ENCODE results near the gene PGAP6. TPM values are rescaled to one million over a fixed set of nuclear protein-coding genes. Genes with fewer than 3 reads are reported as not detected.

PGAP6 gene
- total RNA-seq, 1 experiment from 2014 or later = 85.5 TPM

DNA sequence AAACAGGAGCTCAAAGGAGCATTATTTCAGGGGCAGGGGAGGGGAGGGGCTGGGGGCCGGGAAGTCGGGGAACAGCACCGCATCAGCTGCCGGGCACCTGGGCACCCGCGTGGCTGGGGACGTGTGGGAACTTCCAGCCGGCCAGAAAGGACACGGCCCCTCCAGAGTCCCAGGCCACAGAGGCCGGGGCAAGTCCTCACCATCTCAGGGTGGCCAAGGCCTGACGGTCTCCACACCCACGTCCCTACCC, 1.1 kb downstream of the PGAP6 start:
- no peak for DNase-seq
- POLR2A ChIA-PET = no interaction called here
- CTCF ChIA-PET = interaction anchor here (0.9 to 1.1 kb wide), 2 partner anchors 17 to 28 kb away, joined by 3 read pairs; partner anchors contain the start of gene AXIN1
- H3K36me3 Mint-ChIP-seq (ENCODE audit: insufficient read depth, unreplicated experiment) = peaks cover 20% of the 10 kb centered on the region
- no peak for TF ChIP-seq CTCF (IDR thresholded peaks at IDR 0.05; ENCODE audit: insufficient read depth in 1 of 2, low read depth in 1 of 2, low read length in 1 of 2, severe bottlenecking in 1 of 2, unreplicated experiment in 1 of 2)
- no peaks in the 10 kb centered on the region for H3K27me3 Mint-ChIP-seq (ENCODE audit: insufficient read depth, unreplicated experiment)
- H3K4me3 Mint-ChIP-seq (ENCODE audit: unreplicated experiment) = peak overlapping the region; percentile 71
- Histone ChIP-seq H3K4me3 (ENCODE audit: low read depth, low read length) (peak overlapping the region; percentile 76), H3K4me1 (no peaks in the 10 kb centered on the region), H3K27me3 (replicated peaks; ENCODE audit: control insufficient read depth, insufficient read depth, low read length) (no peaks in the 10 kb centered on the region), H3K36me3 (ENCODE audit: control insufficient read depth, insufficient read depth, low read length) (no peaks in the 10 kb centered on the region; the same call in 1 of the 2 replicates), H3K9me3 (no peaks in the 10 kb centered on the region)
- no peaks in the 10 kb centered on the region for H3K9me3 Mint-ChIP-seq (ENCODE audit: unreplicated experiment)
- no peaks in the 10 kb centered on the region for H3K4me1 Mint-ChIP-seq (ENCODE audit: low read depth, unreplicated experiment)
- intact Hi-C loops (cut with micrococcal nuclease; ENCODE audit: unreplicated experiment) = no loop called here
- H3K27ac Mint-ChIP-seq (ENCODE audit: unreplicated experiment) = no peak overlapping the region
- no TSS peak for BruUV-seq (replicated peaks)

DNA sequence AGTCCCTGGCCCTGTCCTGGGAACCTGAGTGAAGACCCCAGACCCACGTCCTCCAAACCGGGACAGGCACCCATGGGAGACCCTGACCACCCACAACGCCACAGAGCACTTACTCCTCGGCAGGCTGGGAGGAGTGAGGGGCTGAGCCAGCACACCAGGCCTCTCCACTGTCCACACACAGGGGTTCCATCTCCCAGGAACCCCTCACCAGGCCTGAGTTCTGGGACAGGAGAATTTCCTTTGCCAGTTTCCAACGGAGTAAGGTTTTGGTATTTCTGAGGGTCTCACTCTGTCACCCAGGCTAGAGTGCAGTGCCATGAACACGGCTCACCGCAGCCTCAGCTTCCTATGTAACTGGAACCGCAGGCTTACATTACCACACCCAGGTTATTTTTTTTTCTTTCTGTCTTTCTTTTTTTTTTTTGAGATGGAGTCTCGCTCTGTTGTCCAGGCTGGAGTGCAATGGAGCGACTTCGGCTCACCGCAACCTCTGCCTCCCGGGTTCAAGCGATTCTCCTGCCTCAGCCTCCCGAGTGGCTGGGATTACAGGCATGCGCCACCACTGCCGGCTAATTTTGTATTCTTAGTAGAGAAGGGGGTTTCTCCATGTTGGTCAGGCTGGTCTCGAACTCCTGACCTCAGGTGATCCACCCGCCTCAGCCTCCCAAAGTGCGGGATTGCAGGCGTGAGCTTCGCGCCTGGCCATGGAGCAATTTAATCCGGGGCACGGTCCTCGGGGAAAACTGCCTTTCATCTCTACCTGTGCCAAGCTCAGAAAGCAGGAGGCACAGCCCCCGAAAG, 1.6 kb downstream of the PGAP6 start:
- no peaks in the 10 kb centered on the region for H3K9me3 ChIP-seq
- no peaks in the 10 kb centered on the region; the same call in 1 of the 2 replicates for H3K36me3 ChIP-seq (ENCODE audit: control insufficient read depth, insufficient read depth, low read length)
- H3K4me1 ChIP-seq = no peaks in the 10 kb centered on the region
- H3K27ac Mint-ChIP-seq (ENCODE audit: unreplicated experiment) = no peak overlapping the region
- H3K36me3 Mint-ChIP-seq (ENCODE audit: insufficient read depth, unreplicated experiment) = peaks cover 20% of the 10 kb centered on the region
- peak in 1 of 2 experiments; percentile 26 for DNase-seq
- no peaks in the 10 kb centered on the region for H3K9me3 Mint-ChIP-seq (ENCODE audit: unreplicated experiment)
- intact Hi-C loops (cut with micrococcal nuclease; ENCODE audit: unreplicated experiment) = no loop called here
- H3K27me3 ChIP-seq (replicated peaks; ENCODE audit: control insufficient read depth, insufficient read depth, low read length) = no peaks in the 10 kb centered on the region
- no peaks in the 10 kb centered on the region for H3K27me3 Mint-ChIP-seq (ENCODE audit: insufficient read depth, unreplicated experiment)
- H3K4me3 Mint-ChIP-seq (ENCODE audit: unreplicated experiment) = peak overlapping the region; percentile 71
- H3K4me3 ChIP-seq (ENCODE audit: low read depth, low read length) = peak overlapping the region; percentile 76
- no peak for TF ChIP-seq CTCF (IDR thresholded peaks at IDR 0.05; ENCODE audit: insufficient read depth in 1 of 2, low read depth in 1 of 2, low read length in 1 of 2, severe bottlenecking in 1 of 2, unreplicated experiment in 1 of 2)
- ChIA-PET POLR2A (no interaction called here), CTCF (interaction anchor here (1.1 kb wide), 1 partner anchor 18 kb away, joined by 3 read pairs; no protein-coding TSS in a partner anchor)
- no peaks in the 10 kb centered on the region for H3K4me1 Mint-ChIP-seq (ENCODE audit: low read depth, unreplicated experiment)
- BruUV-seq (replicated peaks) = TSS peak; percentile 60

GRCh38 chr16:379183-379960, 2.4 kb downstream of the PGAP6 start:
- no peaks in the 10 kb centered on the region for H3K9me3 ChIP-seq
- H3K9me3 Mint-ChIP-seq (ENCODE audit: unreplicated experiment) = no peaks in the 10 kb centered on the region
- H3K36me3 Mint-ChIP-seq (ENCODE audit: insufficient read depth, unreplicated experiment) = peaks cover 20% of the 10 kb centered on the region
- intact Hi-C loops (cut with micrococcal nuclease; ENCODE audit: unreplicated experiment) = no loop called here
- H3K4me3 ChIP-seq (ENCODE audit: low read depth, low read length) = no peak overlapping the region
- H3K27me3 ChIP-seq (replicated peaks; ENCODE audit: control insufficient read depth, insufficient read depth, low read length) = no peaks in the 10 kb centered on the region
- no peaks in the 10 kb centered on the region for H3K27me3 Mint-ChIP-seq (ENCODE audit: insufficient read depth, unreplicated experiment)
- no TSS peak for BruUV-seq (replicated peaks)
- CTCF ChIA-PET = no interaction called here
- no peak overlapping the region for H3K4me3 Mint-ChIP-seq (ENCODE audit: unreplicated experiment)
- peak in 1 of 2 experiments; percentile 29 for DNase-seq
- H3K4me1 ChIP-seq = no peaks in the 10 kb centered on the region
- H3K27ac Mint-ChIP-seq (ENCODE audit: unreplicated experiment) = no peak overlapping the region
- POLR2A ChIA-PET = no interaction called here
- no peaks in the 10 kb centered on the region; the same call in 1 of the 2 replicates for H3K36me3 ChIP-seq (ENCODE audit: control insufficient read depth, insufficient read depth, low read length)
- H3K4me1 Mint-ChIP-seq (ENCODE audit: low read depth, unreplicated experiment) = no peaks in the 10 kb centered on the region
- no peak for TF ChIP-seq CTCF (IDR thresholded peaks at IDR 0.05; ENCODE audit: insufficient read depth in 1 of 2, low read depth in 1 of 2, low read length in 1 of 2, severe bottlenecking in 1 of 2, unreplicated experiment in 1 of 2)
